Osteocyte (in vitro differentiated cells): ENCODE measurements around the gene SFN. TPM values are rescaled to one million over a fixed set of nuclear protein-coding genes. Genes with fewer than 3 reads are reported as not detected.

ENCODE experiments used
- DNase-seq: peaks from one replicate; pipeline ENCODE4 v3.0.0; 2021; ENCODE audit warnings: mixed read lengths; ENCODE audit not compliant: unreplicated experiment; ENCODE audit errors: extremely low spot score
- H3K27ac Mint-ChIP-seq: one replicate; pipeline ENCODE4 v1.8.0; 2021; ENCODE audit warnings: mild to moderate bottlenecking, mixed read lengths; ENCODE audit not compliant: unreplicated experiment
- H3K27me3 Mint-ChIP-seq: one replicate; pipeline ENCODE4 v1.8.0; 2021; ENCODE audit warnings: mixed read lengths; ENCODE audit not compliant: unreplicated experiment
- H3K36me3 Mint-ChIP-seq: one replicate; pipeline ENCODE4 v1.8.0; 2021; ENCODE audit warnings: mixed read lengths; ENCODE audit not compliant: unreplicated experiment
- H3K4me1 Mint-ChIP-seq: one replicate; pipeline ENCODE4 v1.8.0; 2021; ENCODE audit warnings: mixed read lengths; ENCODE audit not compliant: unreplicated experiment
- H3K4me3 Mint-ChIP-seq: one replicate; pipeline ENCODE4 v1.8.0; 2021; ENCODE audit warnings: mild to moderate bottlenecking, moderate library complexity, mixed read lengths; ENCODE audit not compliant: unreplicated experiment
- H3K9me3 Mint-ChIP-seq: one replicate; pipeline ENCODE4 v1.8.0; 2021; ENCODE audit warnings: mixed read lengths; ENCODE audit not compliant: unreplicated experiment
- total RNA-seq: library from RNA; stranded (reverse); gene quantifications from 2 replicates; pipeline ENCODE4 v1.2.1, GENCODE V29; 2021
- TF ChIP-seq, protein P1 (sequence below): fragments of 200-600 bp; sonication (generic); IDR thresholded peaks from 2 replicates; pipeline ENCODE4 v1.5.0; 2021; ENCODE audit warnings: antibody characterized with exemption, mild to moderate bottlenecking, moderate library complexity

Gene SFN
- total RNA-seq, 1 donor from 2014 or later: not detected

DNA sequence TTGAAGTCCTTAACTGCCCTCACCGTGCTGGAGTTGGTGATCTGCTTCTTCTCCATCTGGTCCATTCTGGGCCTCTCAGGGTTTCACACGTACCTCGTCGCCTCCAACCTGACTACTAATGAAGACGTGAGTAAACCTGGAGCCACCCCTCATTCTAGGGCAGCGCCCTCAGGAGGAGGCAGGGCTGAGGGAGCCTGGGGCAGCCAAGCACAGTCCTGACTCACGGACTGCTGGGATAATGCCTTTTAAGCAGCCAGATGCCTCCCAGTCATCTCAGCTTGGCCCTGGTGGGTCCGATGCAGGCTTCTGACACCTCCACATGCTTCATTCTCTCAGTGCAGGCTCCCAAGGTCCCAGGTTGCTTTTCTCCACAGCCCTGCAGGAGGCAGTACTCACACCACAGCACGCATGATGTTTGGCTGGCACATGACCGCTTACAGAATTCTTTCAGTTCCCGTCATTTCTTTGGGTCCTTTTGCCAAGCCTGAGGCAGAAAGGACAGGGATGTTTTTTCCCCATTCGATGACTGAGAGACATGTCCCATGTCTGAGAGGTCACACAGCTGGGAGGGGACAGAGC, 11.8 kb upstream of the SFN start:
- Mint-ChIP-seq H3K9me3 (no peaks in the 10 kb centered on the region), H3K27me3 (no peaks in the 10 kb centered on the region), H3K27ac (no peak overlapping the region), H3K4me1 (peaks cover 12% of the 10 kb centered on the region), H3K4me3 (no peak overlapping the region), H3K36me3 (peaks cover 48% of the 10 kb centered on the region)
- TF ChIP-seq, protein P1, sequence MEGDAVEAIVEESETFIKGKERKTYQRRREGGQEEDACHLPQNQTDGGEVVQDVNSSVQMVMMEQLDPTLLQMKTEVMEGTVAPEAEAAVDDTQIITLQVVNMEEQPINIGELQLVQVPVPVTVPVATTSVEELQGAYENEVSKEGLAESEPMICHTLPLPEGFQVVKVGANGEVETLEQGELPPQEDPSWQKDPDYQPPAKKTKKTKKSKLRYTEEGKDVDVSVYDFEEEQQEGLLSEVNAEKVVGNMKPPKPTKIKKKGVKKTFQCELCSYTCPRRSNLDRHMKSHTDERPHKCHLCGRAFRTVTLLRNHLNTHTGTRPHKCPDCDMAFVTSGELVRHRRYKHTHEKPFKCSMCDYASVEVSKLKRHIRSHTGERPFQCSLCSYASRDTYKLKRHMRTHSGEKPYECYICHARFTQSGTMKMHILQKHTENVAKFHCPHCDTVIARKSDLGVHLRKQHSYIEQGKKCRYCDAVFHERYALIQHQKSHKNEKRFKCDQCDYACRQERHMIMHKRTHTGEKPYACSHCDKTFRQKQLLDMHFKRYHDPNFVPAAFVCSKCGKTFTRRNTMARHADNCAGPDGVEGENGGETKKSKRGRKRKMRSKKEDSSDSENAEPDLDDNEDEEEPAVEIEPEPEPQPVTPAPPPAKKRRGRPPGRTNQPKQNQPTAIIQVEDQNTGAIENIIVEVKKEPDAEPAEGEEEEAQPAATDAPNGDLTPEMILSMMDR: no peak
- no peak for DNase-seq

DNA sequence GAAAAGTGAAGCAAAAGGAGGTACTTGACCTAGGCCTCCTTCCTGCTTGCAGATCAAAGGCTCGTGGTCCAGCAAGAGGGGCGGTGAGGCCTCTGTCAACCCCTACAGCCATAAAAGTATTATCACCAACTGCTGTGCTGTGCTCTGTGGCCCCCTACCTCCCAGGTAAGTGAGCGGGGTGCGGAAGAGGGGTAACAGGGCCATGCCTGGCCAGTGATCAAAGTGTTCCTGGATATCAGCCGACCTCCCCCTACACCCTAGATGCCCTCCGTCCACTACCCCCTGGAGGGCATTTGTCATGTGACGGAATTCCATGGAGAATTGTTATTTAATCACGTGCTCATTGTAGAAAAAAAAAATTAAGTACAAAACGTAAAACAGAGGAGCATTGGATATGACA, 10.2 kb upstream of the SFN start:
- Mint-ChIP-seq H3K36me3 (peaks cover 42% of the 10 kb centered on the region), H3K9me3 (no peaks in the 10 kb centered on the region)
- no peak for DNase-seq

DNA sequence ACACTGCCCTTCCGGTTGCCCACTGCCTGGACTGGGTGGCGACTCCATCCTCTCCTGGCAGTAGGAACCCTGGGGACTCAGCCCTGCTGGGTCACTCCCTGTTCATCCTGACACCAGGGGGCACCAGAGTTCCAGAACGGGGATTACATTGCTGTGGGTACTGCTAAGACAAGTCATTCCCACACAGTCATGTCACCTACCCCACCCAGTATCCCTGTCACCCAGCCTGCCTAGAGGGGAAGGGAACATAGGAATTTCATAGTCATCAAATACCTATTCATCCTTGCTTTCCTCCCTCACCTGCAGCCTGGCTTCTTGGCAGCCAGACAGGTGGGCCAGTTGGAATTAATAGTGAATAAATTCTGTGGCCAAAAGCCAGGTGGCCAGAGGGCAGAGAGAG, 9.8 kb upstream of the SFN start:
- Mint-ChIP-seq H3K27me3 (no peaks in the 10 kb centered on the region), H3K4me3 (no peak overlapping the region), H3K4me1 (peaks cover 12% of the 10 kb centered on the region), H3K36me3 (peaks cover 40% of the 10 kb centered on the region), H3K27ac (peak overlapping the region; percentile 28), H3K9me3 (no peaks in the 10 kb centered on the region)
- peak; percentile 94 for DNase-seq
- TF ChIP-seq, protein P1: peak; percentile 83

More for the DNA sequence above, 10.2 kb upstream of the SFN start:
- H3K27me3 Mint-ChIP-seq: no peaks in the 10 kb centered on the region
- peaks cover 12% of the 10 kb centered on the region for H3K4me1 Mint-ChIP-seq
- H3K27ac Mint-ChIP-seq: peak overlapping the region; percentile 28
- H3K4me3 Mint-ChIP-seq: no peak overlapping the region
- TF ChIP-seq, protein P1: no peak

DNA sequence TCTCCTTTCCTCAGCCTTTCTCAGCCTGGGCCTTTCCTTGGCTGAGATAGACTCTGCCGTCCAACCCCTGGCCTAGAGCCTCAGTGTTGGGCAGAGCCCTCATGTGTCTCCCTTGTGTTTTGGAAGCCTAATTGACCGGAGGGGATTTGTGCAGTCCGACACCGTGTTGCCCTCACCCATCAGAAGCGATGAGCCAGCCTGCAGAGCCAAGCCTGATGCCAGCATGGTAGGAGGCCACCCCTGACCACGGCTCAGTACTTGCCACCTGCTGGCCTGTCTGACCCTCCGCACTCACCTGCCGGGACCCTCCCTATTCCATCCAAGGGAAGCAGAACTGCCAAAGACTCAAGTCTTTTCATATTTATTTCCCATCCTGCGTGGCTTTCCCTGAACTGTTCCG, 9.3 kb upstream of the SFN start:
- no peaks in the 10 kb centered on the region for H3K9me3 Mint-ChIP-seq
- TF ChIP-seq, protein P1: no peak
- peaks cover 10% of the 10 kb centered on the region for H3K4me1 Mint-ChIP-seq
- DNase-seq: no peak
- no peak overlapping the region for H3K4me3 Mint-ChIP-seq
- H3K36me3 Mint-ChIP-seq: peaks cover 40% of the 10 kb centered on the region
- H3K27me3 Mint-ChIP-seq: no peaks in the 10 kb centered on the region
- H3K27ac Mint-ChIP-seq: no peak overlapping the region

DNA sequence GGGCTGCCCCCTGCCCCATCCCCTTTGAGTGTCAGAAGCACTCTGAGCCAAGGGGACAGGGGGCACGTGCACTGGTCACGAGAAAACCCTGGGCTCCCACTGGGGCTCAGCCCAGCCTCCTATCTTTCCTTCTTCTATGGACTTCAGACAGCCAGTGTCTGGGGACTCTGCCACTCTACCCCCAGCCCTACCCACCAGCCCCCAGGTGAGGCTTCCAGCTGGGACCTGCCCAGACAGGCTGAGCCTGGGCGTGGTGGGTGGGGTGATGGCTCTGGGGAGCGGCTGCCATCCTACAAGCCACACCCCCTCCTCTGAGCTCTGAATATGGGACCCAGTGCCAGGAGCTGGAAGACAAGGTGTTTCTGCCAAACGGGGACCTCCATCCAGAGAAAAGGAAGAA, 8.0 kb upstream of the SFN start:
- TF ChIP-seq, protein P1: no peak
- Mint-ChIP-seq H3K4me3 (no peak overlapping the region), H3K27ac (no peak overlapping the region), H3K27me3 (no peaks in the 10 kb centered on the region), H3K9me3 (no peaks in the 10 kb centered on the region), H3K4me1 (peaks cover 3% of the 10 kb centered on the region), H3K36me3 (peaks cover 37% of the 10 kb centered on the region)
- DNase-seq: no peak
